GM12878 (cell line): Measurements from ENCODE around the gene WDR91. TPM values are rescaled to one million over a fixed set of nuclear protein-coding genes. Genes with fewer than 3 reads are reported as not detected.

Experiments used
- CEBPB ChIP-seq, 2 experiments: fragments of 150-350 bp in 1 of 2; IDR thresholded peaks; 2 replicates each; pipeline ENCODE4 v1.6.1; 2012 to 2014; ENCODE audit warnings: low read depth in 2 of 2, low read length in 2 of 2, borderline replicate concordance in 1 of 2, inconsistent platforms in 1 of 2
- CHD2 ChIP-seq: IDR thresholded peaks from 2 replicates; pipeline ENCODE4 v1.6.1; 2011; ENCODE audit warnings: low read depth, low read length, improper control_type of control experiment, borderline replicate concordance
- DPF2 ChIP-seq: fragments of 450-650 bp; IDR thresholded peaks from 2 replicates; pipeline ENCODE4 v1.6.1; 2017; ENCODE audit warnings: mild to moderate bottlenecking
- EED ChIP-seq: sonication (generic); IDR thresholded peaks from 2 replicates; pipeline ENCODE4 v1.6.1; 2016; ENCODE audit warnings: antibody characterized with exemption, low read depth
- IRF4 ChIP-seq: IDR thresholded peaks from 2 replicates; pipeline ENCODE4 v1.6.1; 2011; ENCODE audit warnings: low read depth, low read length
- JUND ChIP-seq: IDR thresholded peaks from 2 replicates; pipeline ENCODE4 v1.6.1; 2012; ENCODE audit warnings: low read depth, mild to moderate bottlenecking, low read length, improper control_type of control experiment, moderate library complexity
- MTA2 ChIP-seq: fragments of 450-650 bp; IDR thresholded peaks from 2 replicates; pipeline ENCODE4 v1.6.1; 2016; ENCODE audit warnings: low read depth, mild to moderate bottlenecking, moderate library complexity
- PAX5 ChIP-seq: IDR thresholded peaks from 2 replicates; pipeline ENCODE4 v1.6.1; 2011; ENCODE audit warnings: low read depth, low read length, borderline replicate concordance
- RAD21 ChIP-seq: IDR thresholded peaks from 2 replicates; pipeline ENCODE4 v1.6.1; 2011; ENCODE audit warnings: mild to moderate bottlenecking, low read depth, low read length, moderate library complexity; ENCODE audit not compliant: insufficient read depth
- RAD51 ChIP-seq: fragments of 450-650 bp; IDR thresholded peaks from 2 replicates; pipeline ENCODE4 v1.6.1; 2016; ENCODE audit warnings: moderate library complexity, mild to moderate bottlenecking, inconsistent platforms
- RELA ChIP-seq: fragments of 450-650 bp; IDR thresholded peaks from 2 replicates; pipeline ENCODE4 v1.8.0; 2014; ENCODE audit warnings: borderline replicate concordance; ENCODE audit not compliant: partially characterized antibody
- SMAD5 ChIP-seq: IDR thresholded peaks from 2 replicates; pipeline ENCODE4 v1.6.1; 2016; ENCODE audit warnings: antibody characterized with exemption, low read depth
- SPI1 ChIP-seq: IDR thresholded peaks from 2 replicates; pipeline ENCODE4 v1.6.1; 2011; ENCODE audit warnings: low read depth, mild to moderate bottlenecking, low read length, moderate library complexity, borderline replicate concordance; ENCODE audit not compliant: insufficient read depth
- TCF7 ChIP-seq: IDR thresholded peaks from 2 replicates; pipeline ENCODE4 v1.6.1; 2014; ENCODE audit warnings: antibody characterized with exemption, borderline replicate concordance
- ZNF217 ChIP-seq: fragments of 450-650 bp; IDR thresholded peaks from 2 replicates; pipeline ENCODE4 v1.6.1; 2017; ENCODE audit warnings: antibody characterized with exemption, mild to moderate bottlenecking
- polyA plus RNA-seq, 11 experiments: library from polyadenylated mRNA; depleted of rRNA in 4 of 11; unstranded in 6 of 11; stranded (reverse) in 5 of 11; fragments of >200 nt; fragmentation: Nextera tagmentation in 4 of 11; fragmentation: Illumina TruSeq in 1 of 11; extraction: Ambion mirVana in 4 of 11; extraction: Trizol in 1 of 11; gene quantifications; 1 replicate in 1 of 11; 2 replicates in 10 of 11; pipeline versions ENCODE4 v1.2.1 to v1.2.3, GENCODE V29; 2011 to 2016; ENCODE audit warnings: inconsistent platforms in 2 of 11, missing spikeins in 2 of 11, low read depth in 1 of 11
- total RNA-seq, 4 experiments: library from RNA; depleted of rRNA in 3 of 4; stranded (reverse); fragments of >200 nt in 3 of 4; fragmentation: Illumina TruSeq in 1 of 4; extraction: Trizol in 1 of 4; gene quantifications; 2 replicates each; pipeline versions ENCODE4 v1.2.1 to v1.2.3, GENCODE V29; 2013 to 2021
- TF ChIP-seq, protein P1 (sequence below): IDR thresholded peaks from 2 replicates; pipeline ENCODE4 v1.6.1; 2011; ENCODE audit warnings: low read depth, mild to moderate bottlenecking, low read length, moderate library complexity, borderline replicate concordance; ENCODE audit errors: extremely low read depth
- TF ChIP-seq, protein P2 (sequence below): fragments of 450-650 bp; formaldehyde crosslinking; IDR thresholded peaks from 2 replicates; pipeline ENCODE4 v1.4.0; 2022; ENCODE audit warnings: mild to moderate bottlenecking, moderate library complexity
- TF ChIP-seq, protein P3 (sequence below): fragments of 450-650 bp; IDR thresholded peaks from 2 replicates; pipeline ENCODE4 v1.6.1; 2016; ENCODE audit warnings: mild to moderate bottlenecking
- TF ChIP-seq, protein P4 (sequence below): IDR thresholded peaks from 2 replicates; pipeline ENCODE4 v1.6.1; 2012; ENCODE audit warnings: low read depth, low read length, improper control_type of control experiment
- TF ChIP-seq, protein P5 (sequence below): fragments of 450-650 bp; IDR thresholded peaks from 2 replicates; pipeline ENCODE4 v1.6.1; 2016; ENCODE audit warnings: mild to moderate bottlenecking
- TF ChIP-seq, protein P6 (sequence below): fragments of 450-650 bp; IDR thresholded peaks from 2 replicates; pipeline ENCODE4 v1.6.1; 2014; ENCODE audit warnings: mild to moderate bottlenecking

Gene WDR91
- total and polyA plus RNA-seq, 10 of the 15 experiments (the other 5 are each of a cell fraction or from before 2014, with no cell fraction given): 7.6 to 83.3 (median 16.5) TPM

DNA sequence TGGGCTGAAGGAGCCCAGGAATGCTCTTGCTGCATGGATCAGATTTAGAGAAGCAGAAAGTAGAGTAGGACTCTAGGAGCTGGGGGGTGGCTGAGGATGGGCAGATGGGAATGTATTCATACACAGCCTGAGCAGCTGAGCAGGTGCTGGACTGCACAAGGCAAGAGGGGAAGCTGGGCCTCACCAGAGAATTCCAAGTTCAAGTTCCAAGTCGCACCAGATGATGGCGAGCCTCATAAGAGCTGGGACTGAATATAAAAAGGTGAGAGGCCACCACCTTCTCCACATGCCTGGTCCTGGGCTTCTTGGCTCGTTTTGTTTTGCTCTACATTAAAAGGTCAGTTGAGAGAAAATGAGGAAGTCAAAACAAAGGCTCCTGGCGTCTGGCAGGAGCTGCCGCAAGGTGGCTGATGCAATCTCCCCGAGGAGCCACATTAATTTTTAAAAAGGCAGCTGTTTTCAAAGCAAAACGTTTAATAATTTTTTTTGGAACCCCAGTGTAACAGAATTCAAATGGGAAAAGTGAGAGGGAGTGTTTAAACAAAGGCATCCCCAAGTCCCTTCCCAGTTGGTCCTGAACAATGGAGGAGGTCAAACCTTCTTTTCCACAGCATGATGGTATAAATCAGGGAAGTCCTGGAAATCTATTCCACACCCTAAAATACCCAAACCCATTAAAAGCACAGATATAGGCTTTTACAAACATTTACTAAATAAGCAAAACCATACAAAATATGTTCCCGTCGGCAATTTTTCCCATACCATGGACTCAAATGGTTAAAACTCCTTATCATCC lies 50.3 kb downstream of the WDR91 start (continued):
- TF ChIP-seq, protein P1, sequence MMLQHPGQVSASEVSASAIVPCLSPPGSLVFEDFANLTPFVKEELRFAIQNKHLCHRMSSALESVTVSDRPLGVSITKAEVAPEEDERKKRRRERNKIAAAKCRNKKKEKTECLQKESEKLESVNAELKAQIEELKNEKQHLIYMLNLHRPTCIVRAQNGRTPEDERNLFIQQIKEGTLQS: no peak
- no peak for TF ChIP-seq IRF4
- TF ChIP-seq, protein P2, sequence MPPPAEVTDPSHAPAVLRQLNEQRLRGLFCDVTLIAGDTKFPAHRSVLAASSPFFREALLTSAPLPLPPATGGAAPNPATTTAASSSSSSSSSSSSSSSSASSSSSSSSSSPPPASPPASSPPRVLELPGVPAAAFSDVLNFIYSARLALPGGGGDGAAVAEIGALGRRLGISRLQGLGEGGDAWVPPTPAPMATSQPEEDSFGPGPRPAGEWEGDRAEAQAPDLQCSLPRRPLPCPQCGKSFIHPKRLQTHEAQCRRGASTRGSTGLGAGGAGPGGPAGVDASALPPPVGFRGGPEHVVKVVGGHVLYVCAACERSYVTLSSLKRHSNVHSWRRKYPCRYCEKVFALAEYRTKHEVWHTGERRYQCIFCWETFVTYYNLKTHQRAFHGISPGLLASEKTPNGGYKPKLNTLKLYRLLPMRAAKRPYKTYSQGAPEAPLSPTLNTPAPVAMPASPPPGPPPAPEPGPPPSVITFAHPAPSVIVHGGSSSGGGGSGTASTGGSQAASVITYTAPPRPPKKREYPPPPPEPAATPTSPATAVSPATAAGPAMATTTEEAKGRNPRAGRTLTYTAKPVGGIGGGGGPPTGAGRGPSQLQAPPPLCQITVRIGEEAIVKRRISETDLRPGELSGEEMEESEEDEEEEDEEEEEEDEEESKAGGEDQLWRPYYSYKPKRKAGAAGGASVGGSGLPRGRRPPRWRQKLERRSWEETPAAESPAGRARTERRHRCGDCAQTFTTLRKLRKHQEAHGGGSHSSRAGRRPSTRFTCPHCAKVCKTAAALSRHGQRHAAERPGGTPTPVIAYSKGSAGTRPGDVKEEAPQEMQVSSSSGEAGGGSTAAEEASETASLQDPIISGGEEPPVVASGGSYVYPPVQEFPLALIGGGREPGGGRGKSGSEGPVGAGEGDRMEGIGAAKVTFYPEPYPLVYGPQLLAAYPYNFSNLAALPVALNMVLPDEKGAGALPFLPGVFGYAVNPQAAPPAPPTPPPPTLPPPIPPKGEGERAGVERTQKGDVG (CRISPR knock-in tag): no peak
- TF ChIP-seq, protein P3, sequence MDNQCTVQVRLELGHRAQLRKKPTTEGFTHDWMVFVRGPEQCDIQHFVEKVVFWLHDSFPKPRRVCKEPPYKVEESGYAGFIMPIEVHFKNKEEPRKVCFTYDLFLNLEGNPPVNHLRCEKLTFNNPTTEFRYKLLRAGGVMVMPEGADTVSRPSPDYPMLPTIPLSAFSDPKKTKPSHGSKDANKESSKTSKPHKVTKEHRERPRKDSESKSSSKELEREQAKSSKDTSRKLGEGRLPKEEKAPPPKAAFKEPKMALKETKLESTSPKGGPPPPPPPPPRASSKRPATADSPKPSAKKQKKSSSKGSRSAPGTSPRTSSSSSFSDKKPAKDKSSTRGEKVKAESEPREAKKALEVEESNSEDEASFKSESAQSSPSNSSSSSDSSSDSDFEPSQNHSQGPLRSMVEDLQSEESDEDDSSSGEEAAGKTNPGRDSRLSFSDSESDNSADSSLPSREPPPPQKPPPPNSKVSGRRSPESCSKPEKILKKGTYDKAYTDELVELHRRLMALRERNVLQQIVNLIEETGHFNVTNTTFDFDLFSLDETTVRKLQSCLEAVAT: no peak
- TF ChIP-seq, protein P4, sequence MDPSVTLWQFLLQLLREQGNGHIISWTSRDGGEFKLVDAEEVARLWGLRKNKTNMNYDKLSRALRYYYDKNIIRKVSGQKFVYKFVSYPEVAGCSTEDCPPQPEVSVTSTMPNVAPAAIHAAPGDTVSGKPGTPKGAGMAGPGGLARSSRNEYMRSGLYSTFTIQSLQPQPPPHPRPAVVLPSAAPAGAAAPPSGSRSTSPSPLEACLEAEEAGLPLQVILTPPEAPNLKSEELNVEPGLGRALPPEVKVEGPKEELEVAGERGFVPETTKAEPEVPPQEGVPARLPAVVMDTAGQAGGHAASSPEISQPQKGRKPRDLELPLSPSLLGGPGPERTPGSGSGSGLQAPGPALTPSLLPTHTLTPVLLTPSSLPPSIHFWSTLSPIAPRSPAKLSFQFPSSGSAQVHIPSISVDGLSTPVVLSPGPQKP: no peak
- no peak for TF ChIP-seq RELA
- peak; percentile 94 for TF ChIP-seq SPI1
- TF ChIP-seq RAD51: no peak
- TF ChIP-seq SMAD5: no peak
- no peak for TF ChIP-seq ZNF217
- TF ChIP-seq MTA2: no peak
- TF ChIP-seq CHD2: no peak
- no peak for TF ChIP-seq JUND
- TF ChIP-seq, protein P5, sequence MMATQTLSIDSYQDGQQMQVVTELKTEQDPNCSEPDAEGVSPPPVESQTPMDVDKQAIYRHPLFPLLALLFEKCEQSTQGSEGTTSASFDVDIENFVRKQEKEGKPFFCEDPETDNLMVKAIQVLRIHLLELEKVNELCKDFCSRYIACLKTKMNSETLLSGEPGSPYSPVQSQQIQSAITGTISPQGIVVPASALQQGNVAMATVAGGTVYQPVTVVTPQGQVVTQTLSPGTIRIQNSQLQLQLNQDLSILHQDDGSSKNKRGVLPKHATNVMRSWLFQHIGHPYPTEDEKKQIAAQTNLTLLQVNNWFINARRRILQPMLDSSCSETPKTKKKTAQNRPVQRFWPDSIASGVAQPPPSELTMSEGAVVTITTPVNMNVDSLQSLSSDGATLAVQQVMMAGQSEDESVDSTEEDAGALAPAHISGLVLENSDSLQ: no peak
- peak in 1 of 2 experiments; percentile 60; a peak in 1 of 4 replicates for TF ChIP-seq CEBPB (IDR thresholded peaks at IDR 0.05; ENCODE audit: borderline replicate concordance in 1 of 2, low read depth in 2 of 2, low read length in 2 of 2)
- no peak for TF ChIP-seq TCF7
- peak; percentile 17; the same call in 1 of the 2 replicates for TF ChIP-seq RAD21
- TF ChIP-seq DPF2: peak; percentile 23; the same call in 1 of the 2 replicates
- peak; percentile 13; the same call in 1 of the 2 replicates for TF ChIP-seq PAX5
- TF ChIP-seq, protein P6, sequence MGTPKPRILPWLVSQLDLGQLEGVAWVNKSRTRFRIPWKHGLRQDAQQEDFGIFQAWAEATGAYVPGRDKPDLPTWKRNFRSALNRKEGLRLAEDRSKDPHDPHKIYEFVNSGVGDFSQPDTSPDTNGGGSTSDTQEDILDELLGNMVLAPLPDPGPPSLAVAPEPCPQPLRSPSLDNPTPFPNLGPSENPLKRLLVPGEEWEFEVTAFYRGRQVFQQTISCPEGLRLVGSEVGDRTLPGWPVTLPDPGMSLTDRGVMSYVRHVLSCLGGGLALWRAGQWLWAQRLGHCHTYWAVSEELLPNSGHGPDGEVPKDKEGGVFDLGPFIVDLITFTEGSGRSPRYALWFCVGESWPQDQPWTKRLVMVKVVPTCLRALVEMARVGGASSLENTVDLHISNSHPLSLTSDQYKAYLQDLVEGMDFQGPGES: no peak
- no peak for TF ChIP-seq EED
